Gastroesophageal sphincter (tissue), 4 donors: Measurements from ENCODE around the gene NBR1. TPM values are rescaled to one million over a fixed set of nuclear protein-coding genes. Genes with fewer than 3 reads are reported as not detected.

Source experiments
- ATAC-seq: fragments of 150-250 bp; one replicate; pipeline ENCODE4 v1.9.1; 2016; ENCODE audit warnings: mild to moderate bottlenecking, moderate library complexity
- H3K27ac ChIP-seq, 4 donors: fragments of 200-600 bp; sonication (generic) in 3 of 4; 1 replicate in 3 of 4; 2 replicates in 1 of 4; pipeline ENCODE4 v1.5.1; 2016 to 2019
- H3K27me3 ChIP-seq: fragments of 200-600 bp; sonication (generic); one replicate; pipeline ENCODE4 v1.5.1; 2019
- H3K36me3 ChIP-seq, 2 donors: fragments of 200-600 bp; sonication (generic); one replicate each; pipeline ENCODE4 v1.5.1; 2019; ENCODE audit warnings: control low read depth in 1 of 2
- H3K4me1 ChIP-seq, 3 donors: fragments of 200-600 bp; sonication (generic); 1 replicate in 2 of 3; 2 replicates in 1 of 3; pipeline ENCODE4 v1.5.1; 2016 to 2019; ENCODE audit warnings: control low read depth in 2 of 3
- H3K4me3 ChIP-seq, 2 donors: fragments of 200-600 bp; sonication (generic); one replicate each; pipeline ENCODE4 v1.5.1; 2019; ENCODE audit warnings: mild to moderate bottlenecking in 1 of 2, moderate library complexity in 1 of 2
- H3K9me3 ChIP-seq, 3 donors: fragments of 200-600 bp; sonication (generic); one replicate each; pipeline ENCODE4 v1.5.1; 2017 to 2019; ENCODE audit warnings: control low read depth in 2 of 3
- EP300 ChIP-seq: sonication (generic); formaldehyde crosslinking; IDR thresholded peaks from one replicate; pipeline ENCODE4 v1.6.1; 2017; ENCODE audit warnings: antibody characterized with exemption, mild to moderate bottlenecking
- POLR2A ChIP-seq, 2 donors: fragments of 450-650 bp; IDR thresholded peaks; one replicate each; pipeline ENCODE4 v1.6.1; 2017; ENCODE audit warnings: antibody characterized with exemption in 2 of 2, mild to moderate bottlenecking in 2 of 2, moderate library complexity in 1 of 2
- POLR2AphosphoS5 ChIP-seq: sonication (generic); formaldehyde crosslinking; IDR thresholded peaks from one replicate; pipeline ENCODE4 v1.6.1; 2017; ENCODE audit warnings: antibody characterized with exemption
- WGBS, 2 donors: methylation state at CpG; one replicate each; pipeline ENCODE4 v1.1.5; 2018; ENCODE audit warnings: low coverage in 1 of 2; 5-methylcytosine and 5-hydroxymethylcytosine counted together
- total RNA-seq, 4 donors: library from RNA; depleted of rRNA; stranded (reverse); fragments of >200 nt; gene quantifications; one replicate each; pipeline ENCODE4 v1.1.0, GENCODE V29; 2016
- TF ChIP-seq, protein P1 (sequence below), 4 experiments: fragments of 200-600 bp in 2 of 4; fragments of 450-650 bp in 2 of 4; sonication (generic) in 1 of 4; IDR thresholded peaks; one replicate each; pipeline ENCODE4 v1.5.1; 2017 to 2019; ENCODE audit warnings: antibody characterized with exemption in 4 of 4, mild to moderate bottlenecking in 2 of 4, moderate library complexity in 2 of 4

NBR1 gene
- total RNA-seq, 4 donors from 2014 or later, result 99.2 to 152 (median 126) TPM

DNA sequence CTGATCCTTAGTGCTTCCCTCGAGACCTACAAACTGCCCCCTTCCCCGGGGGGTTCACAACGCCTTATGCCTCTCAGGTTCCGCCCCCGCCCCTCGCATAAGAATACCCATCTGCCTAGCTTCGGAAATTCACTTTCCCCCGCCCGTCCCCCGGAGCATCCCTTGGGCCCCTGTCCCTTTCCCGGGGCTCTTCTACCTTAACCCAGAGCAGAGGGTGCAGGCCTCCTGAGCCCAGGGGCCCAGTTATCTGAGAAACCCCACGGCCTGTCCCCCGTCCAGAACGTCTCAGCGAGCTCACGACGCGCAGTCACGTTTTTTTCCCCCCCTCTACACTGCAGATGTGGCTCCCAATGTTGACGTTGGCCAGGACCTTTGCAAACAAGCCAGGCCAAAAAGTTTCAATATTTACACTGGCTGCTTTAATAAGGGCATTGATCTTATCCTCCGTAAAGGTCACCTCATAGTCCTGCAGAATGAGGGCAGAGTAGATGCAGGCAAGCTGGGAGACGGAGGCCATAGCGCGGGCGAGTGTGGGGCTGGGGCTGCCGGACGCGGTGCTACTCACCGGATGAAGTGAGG, 1.4 kb upstream of the NBR1 start:
- H3K36me3 ChIP-seq, result peaks cover 0 to 12% of the 10 kb centered on the region in 2 donors
- peak overlapping the region; percentile 97 to 100 (median 97) for H3K27ac ChIP-seq
- peak; percentile 10 for ATAC-seq
- peaks cover 5 to 46% (median 29%) of the 10 kb centered on the region in 3 donors for H3K4me1 ChIP-seq
- H3K4me3 ChIP-seq, result peak overlapping the region; percentile 79 to 89
- H3K27me3 ChIP-seq, result no peaks in the 10 kb centered on the region
- 0 to 7% methylated on average over 3 to 18 of the region's 29 CpGs for WGBS, 2 donors
- TF ChIP-seq POLR2A (IDR thresholded peaks at IDR 0.05) (no peak), POLR2AphosphoS5 (peak; percentile 6)
- TF ChIP-seq, protein P1, sequence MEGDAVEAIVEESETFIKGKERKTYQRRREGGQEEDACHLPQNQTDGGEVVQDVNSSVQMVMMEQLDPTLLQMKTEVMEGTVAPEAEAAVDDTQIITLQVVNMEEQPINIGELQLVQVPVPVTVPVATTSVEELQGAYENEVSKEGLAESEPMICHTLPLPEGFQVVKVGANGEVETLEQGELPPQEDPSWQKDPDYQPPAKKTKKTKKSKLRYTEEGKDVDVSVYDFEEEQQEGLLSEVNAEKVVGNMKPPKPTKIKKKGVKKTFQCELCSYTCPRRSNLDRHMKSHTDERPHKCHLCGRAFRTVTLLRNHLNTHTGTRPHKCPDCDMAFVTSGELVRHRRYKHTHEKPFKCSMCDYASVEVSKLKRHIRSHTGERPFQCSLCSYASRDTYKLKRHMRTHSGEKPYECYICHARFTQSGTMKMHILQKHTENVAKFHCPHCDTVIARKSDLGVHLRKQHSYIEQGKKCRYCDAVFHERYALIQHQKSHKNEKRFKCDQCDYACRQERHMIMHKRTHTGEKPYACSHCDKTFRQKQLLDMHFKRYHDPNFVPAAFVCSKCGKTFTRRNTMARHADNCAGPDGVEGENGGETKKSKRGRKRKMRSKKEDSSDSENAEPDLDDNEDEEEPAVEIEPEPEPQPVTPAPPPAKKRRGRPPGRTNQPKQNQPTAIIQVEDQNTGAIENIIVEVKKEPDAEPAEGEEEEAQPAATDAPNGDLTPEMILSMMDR (IDR thresholded peaks at IDR 0.05), result no peak
- H3K9me3 ChIP-seq, result no peaks in the 10 kb centered on the region

DNA sequence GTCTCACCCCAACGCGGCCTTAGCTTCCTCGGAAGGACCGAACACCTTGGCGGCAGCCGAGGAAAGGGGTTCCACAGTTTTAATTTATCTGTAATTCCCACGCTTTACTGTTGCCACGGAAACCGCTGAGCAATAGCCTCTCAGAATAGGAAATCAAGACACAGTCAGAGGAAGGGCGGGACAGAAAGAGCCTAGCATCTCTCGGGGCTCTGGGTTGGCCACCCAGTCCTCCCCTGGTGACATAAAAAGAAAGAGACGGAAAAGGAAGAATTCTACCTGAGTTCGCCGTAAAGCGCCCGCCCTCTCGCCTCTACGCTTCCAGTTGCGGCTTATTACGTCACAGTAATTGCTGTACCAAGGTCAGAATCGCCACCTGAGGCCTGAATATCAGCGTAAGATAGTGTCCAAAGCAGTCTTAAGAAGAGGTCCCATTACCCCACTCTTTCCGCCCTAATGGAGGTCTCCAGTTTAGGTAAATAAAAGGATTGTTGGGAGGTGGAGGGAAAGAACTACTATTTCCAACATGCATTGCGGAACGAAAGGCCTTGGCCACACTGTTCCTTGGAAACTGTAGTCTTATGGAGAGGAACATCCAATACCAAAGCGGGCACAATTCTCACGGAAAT, 761 bp upstream of the NBR1 start:
- Histone ChIP-seq H3K4me3 (peak overlapping the region; percentile 79 to 89), H3K36me3 (peaks cover 0 to 11% of the 10 kb centered on the region in 2 donors), H3K4me1 (peaks cover 8 to 52% (median 29%) of the 10 kb centered on the region in 3 donors), H3K27me3 (no peaks in the 10 kb centered on the region), H3K27ac (peak overlapping the region; percentile 97 to 100 (median 97)), H3K9me3 (no peaks in the 10 kb centered on the region)
- TF ChIP-seq, protein P1 (IDR thresholded peaks at IDR 0.05), result no peak
- TF ChIP-seq POLR2A (IDR thresholded peaks at IDR 0.05), result peak; percentile 8 to 37
- TF ChIP-seq POLR2AphosphoS5, result peak; percentile 68
- 0 to 2% methylated on average over 10 to 21 of the region's 27 CpGs for WGBS, 2 donors
- peak; percentile 91 for ATAC-seq

DNA sequence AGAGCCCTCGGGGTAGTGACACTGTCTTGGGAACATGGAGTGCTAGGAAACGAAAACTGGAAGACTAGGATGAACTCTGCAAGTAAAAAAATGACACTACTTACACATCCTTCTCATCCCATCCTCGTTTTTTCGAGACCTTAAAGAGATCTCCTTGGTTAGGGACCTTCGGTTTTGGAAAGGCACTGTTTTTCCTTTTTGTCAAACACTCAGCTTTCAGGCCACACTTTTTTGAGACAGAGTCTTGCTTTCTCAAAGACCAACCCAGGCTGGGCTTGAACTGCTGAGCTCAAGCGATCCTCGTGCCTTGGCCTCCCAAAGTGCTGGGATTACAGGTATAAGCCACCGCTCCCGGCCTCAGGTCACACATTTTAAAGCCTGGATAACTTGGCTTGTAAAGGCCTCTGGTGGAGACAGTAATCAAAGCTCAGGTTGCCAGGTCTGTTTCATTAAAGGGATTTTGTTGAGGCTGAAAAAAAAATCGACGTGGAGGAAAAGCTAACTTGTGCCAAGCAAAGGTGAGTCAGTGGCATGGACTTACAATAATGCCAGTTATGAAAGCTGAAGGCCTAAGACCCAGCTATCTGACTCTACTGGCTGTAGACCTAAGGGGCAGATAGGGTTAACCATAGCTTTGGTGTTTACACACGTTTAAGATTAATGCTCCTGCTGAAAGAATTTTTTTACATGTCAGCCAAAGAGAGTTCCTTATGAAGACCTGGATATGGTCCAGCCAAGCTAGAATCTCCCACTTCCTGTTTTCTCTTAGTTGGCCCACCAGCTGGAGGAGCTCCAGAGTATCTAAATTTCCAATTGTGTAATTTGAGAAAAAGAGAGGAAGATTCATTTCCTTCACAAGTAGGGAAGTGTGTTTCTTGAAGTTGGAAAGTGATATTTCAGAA, 823 bp downstream of the NBR1 start:
- Histone ChIP-seq H3K4me1 (peaks cover 19 to 68% (median 39%) of the 10 kb centered on the region in 3 donors), H3K9me3 (no peaks in the 10 kb centered on the region), H3K4me3 (peak overlapping the region; percentile 79 to 89), H3K36me3 (peaks cover 0 to 20% of the 10 kb centered on the region in 2 donors), H3K27me3 (no peaks in the 10 kb centered on the region), H3K27ac (peak overlapping the region; percentile 97 to 100 (median 97))
- TF ChIP-seq EP300 (no peak), POLR2AphosphoS5 (peak; percentile 79), POLR2A (IDR thresholded peaks at IDR 0.05) (no peak)
- TF ChIP-seq, protein P1 (IDR thresholded peaks at IDR 0.05), result peak in 2 of 4 experiments; percentile 16 to 26
- ATAC-seq, result no peak
- 0 to 7% methylated on average over 10 to 11 of the region's 12 CpGs for WGBS, 2 donors

DNA sequence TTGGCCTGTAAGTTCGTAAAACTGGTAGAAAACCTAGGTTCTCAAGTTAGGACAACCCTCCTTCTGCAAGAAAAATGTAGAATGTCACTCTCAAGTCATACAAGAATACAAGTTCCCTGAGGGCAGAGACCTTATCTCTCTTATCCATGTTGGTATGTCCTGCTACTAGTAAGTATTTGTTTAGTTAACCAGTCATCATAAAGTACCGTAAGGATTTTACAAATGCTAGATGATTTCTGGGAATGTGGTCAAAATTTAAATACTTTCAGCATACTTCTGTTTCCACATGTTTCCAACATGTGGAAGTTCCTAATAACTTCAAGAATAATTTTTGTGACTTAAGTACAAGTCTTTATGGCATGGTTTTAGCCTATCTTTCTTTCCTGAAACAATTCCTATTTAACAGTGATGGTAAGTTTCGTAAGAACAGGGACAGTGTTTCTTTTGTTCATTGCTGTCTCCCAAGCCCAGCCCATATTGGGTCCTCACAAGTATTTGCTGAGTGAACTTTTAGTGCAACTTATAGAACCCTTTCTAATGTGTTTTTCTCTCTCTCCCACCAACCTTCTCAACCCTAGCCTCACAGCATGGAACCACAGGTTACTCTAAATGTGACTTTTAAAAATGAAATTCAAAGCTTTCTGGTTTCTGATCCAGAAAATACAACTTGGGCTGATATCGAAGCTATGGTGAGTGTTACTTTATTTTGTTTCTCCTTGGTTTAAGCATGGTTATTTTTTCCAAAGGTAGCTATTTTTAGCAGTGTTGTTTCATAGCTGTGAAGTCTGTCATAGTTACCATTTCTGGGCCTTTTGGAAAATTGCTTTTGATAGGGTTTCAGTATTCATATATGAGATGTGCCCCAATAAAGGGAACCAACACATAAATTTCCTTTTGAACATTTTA, 4.5 kb downstream of the NBR1 start:
- Histone ChIP-seq H3K27me3 (no peaks in the 10 kb centered on the region), H3K9me3 (no peaks in the 10 kb centered on the region), H3K4me1 (peaks cover 19 to 83% (median 33%) of the 10 kb centered on the region in 3 donors), H3K36me3 (peaks cover 0 to 42% of the 10 kb centered on the region in 2 donors), H3K27ac (peak overlapping the region in 3 of 4 donors; percentile 43 to 63 (median 58)), H3K4me3 (no peak overlapping the region)
- WGBS, 2 donors, result 38 to 45% methylated on average over 4 of the region's 4 CpGs
- no peak for ATAC-seq
- TF ChIP-seq EP300 (no peak), POLR2AphosphoS5 (no peak), POLR2A (IDR thresholded peaks at IDR 0.05) (no peak)
- TF ChIP-seq, protein P1 (IDR thresholded peaks at IDR 0.05), result no peak
